Right atrium auricular region (tissue), 2 donors: Measurements from ENCODE around the gene AMY1A. TPM values are rescaled to one million over a fixed set of nuclear protein-coding genes. Genes with fewer than 3 reads are reported as not detected.
"Not testable (repeated sequence)": the region's sequence is repeated elsewhere in the genome, so short reads cannot be mapped to it uniquely, and the experiment has no call there.

ENCODE experiments used
- DNase-seq: peaks from one replicate; pipeline ENCODE4 v3.0.0-alpha.2; 2019; ENCODE audit warnings: low spot score
- H3K27ac ChIP-seq, 2 donors: fragments of 200-600 bp; sonication (generic); 1 replicate in 1 of 2; 2 replicates in 1 of 2; pipeline ENCODE4 v1.5.1; 2016 to 2019
- H3K27me3 ChIP-seq, 2 donors: fragments of 200-600 bp; sonication (generic); one replicate each; pipeline versions ENCODE4 v1.5.1 to v1.6.0; 2017 to 2019
- H3K36me3 ChIP-seq: fragments of 200-600 bp; sonication (generic); one replicate; pipeline ENCODE4 v1.5.1; 2016
- H3K4me1 ChIP-seq, 2 donors: fragments of 200-600 bp; sonication (generic); one replicate each; pipeline versions ENCODE4 v1.5.1 to v1.6.0; 2017 to 2019
- H3K4me3 ChIP-seq, 2 donors: fragments of 200-600 bp; sonication (generic); 1 replicate in 1 of 2; 2 replicates in 1 of 2; pipeline ENCODE4 v1.5.1; 2017 to 2019; ENCODE audit warnings: mild to moderate bottlenecking in 1 of 2, moderate library complexity in 1 of 2
- H3K9me3 ChIP-seq, 2 donors: fragments of 200-600 bp; sonication (generic); one replicate each; pipeline ENCODE4 v1.5.1; 2019
- total RNA-seq, 2 donors: library from RNA; depleted of rRNA; stranded (reverse); fragments of >200 nt; gene quantifications; one replicate each; pipeline ENCODE4 v1.1.0, GENCODE V29; 2016
- TF ChIP-seq, protein P1 (sequence below), 2 donors: fragments of 200-600 bp; sonication (generic); IDR thresholded peaks; one replicate each; pipeline ENCODE4 v1.5.1; 2019; ENCODE audit warnings: antibody characterized with exemption in 2 of 2

AMY1A gene
- total RNA-seq = not detected

DNA sequence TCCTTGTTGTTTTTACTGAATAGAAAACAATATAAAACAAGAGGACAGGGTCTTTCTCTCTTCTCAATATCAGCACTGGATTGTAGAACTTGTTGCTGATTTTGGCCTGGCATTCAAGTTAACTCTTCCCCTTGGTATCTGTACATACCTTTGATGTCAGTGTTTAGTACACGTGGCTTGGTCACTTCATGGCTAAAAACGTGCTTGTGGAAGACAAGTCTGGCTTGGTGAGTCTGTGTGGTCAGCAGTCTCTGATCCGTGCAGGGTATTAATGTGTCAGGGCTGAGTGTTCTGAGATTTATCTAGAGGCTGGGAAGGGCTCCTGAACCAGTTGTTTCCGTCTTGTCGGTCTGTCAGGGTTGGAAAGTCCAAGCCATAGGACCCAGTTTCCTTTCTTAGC, at the start of gene AMY1A:
AMY1A (plus strand) TSS at position 301 of the 400 bp plus-strand sequence. CDS start 571 bp downstream, outside the sequence.
- not testable (repeated sequence) for DNase-seq, H3K9me3 ChIP-seq, H3K4me3 ChIP-seq, H3K4me1 ChIP-seq, H3K27me3 ChIP-seq, H3K27ac ChIP-seq, H3K36me3 ChIP-seq

DNA sequence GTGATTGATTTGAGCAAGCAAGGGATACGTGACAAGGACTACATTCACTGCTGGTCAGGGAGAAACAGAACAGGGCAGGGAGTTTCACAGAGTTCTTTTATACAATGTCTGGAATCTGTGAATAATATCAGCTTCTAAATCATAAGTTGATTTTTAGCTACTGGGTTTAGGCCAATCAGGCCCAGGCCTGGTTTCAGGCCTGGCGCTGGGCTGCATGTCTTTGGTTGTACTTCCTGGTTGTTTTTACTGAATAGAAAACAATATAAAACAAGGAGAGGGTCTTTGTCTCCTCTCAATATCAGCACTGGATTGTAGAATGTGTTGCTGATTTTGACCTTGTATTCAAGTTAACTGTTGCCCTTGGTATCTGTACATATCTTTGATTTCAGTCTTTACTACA, 39.2 kb upstream of the AMY1A start:
- H3K36me3 ChIP-seq = no peaks in the 10 kb centered on the region
- no peak overlapping the region for H3K27ac ChIP-seq
- no peak for DNase-seq
- H3K27me3 ChIP-seq = no peaks in the 10 kb centered on the region
- H3K4me1 ChIP-seq = no peaks in the 10 kb centered on the region
- H3K9me3 ChIP-seq = no peaks in the 10 kb centered on the region
- TF ChIP-seq, protein P1, sequence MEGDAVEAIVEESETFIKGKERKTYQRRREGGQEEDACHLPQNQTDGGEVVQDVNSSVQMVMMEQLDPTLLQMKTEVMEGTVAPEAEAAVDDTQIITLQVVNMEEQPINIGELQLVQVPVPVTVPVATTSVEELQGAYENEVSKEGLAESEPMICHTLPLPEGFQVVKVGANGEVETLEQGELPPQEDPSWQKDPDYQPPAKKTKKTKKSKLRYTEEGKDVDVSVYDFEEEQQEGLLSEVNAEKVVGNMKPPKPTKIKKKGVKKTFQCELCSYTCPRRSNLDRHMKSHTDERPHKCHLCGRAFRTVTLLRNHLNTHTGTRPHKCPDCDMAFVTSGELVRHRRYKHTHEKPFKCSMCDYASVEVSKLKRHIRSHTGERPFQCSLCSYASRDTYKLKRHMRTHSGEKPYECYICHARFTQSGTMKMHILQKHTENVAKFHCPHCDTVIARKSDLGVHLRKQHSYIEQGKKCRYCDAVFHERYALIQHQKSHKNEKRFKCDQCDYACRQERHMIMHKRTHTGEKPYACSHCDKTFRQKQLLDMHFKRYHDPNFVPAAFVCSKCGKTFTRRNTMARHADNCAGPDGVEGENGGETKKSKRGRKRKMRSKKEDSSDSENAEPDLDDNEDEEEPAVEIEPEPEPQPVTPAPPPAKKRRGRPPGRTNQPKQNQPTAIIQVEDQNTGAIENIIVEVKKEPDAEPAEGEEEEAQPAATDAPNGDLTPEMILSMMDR (IDR thresholded peaks at IDR 0.05) = no peak
- no peak overlapping the region for H3K4me3 ChIP-seq

DNA sequence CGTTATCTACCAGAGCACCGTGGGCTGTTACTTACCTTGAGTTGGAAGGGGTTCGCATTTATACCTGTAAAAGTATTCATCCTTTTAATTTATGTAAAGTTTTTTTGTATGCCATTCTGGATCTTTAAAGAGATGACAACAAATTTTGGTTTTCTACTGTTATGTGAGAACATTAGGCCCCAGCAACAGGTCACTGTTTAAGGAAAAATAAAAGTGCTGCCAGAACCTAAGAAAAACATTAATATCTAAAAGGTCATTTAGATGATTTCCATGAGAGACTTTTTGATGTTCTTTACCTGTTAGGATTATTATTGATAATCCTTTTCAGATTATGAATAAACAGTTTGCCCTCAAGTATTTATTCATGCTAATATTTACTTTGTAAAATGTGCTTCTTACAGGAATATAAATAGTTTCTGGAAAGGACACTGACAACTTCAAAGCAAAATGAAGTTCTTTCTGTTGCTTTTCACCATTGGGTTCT, 38.5 kb upstream of the AMY1A start, which contains the start of gene AMY2A:
AMY2A (plus strand) TSS at position 434 of the 484 bp plus-strand sequence; CDS start at position 448, 14 bp downstream.
- not testable (repeated sequence) for H3K27ac ChIP-seq, H3K9me3 ChIP-seq, H3K36me3 ChIP-seq, H3K4me1 ChIP-seq, DNase-seq, H3K4me3 ChIP-seq, H3K27me3 ChIP-seq

DNA sequence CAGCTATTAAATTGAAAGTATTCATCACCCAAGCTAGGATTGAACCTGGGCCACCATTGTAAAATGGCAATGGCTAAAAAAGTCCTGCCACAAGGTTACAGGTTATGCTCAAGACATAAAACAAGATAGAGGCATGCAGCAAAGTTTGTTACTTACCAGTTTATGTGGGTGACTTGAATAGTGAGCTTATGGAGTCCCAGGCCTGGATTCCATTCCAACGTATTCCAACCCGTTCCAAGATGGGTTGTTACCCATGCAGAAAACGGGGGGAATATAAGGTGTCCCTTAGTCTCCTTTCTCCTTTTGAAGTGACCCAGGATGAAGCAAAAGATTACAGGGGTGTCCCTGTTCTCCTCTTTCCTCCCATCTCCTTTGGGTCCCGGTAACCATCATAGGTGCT, 28.1 kb upstream of the AMY1A start:
- H3K36me3 ChIP-seq, H3K9me3 ChIP-seq, DNase-seq, H3K4me3 ChIP-seq, H3K27me3 ChIP-seq, H3K4me1 ChIP-seq, H3K27ac ChIP-seq: not testable (repeated sequence)

DNA sequence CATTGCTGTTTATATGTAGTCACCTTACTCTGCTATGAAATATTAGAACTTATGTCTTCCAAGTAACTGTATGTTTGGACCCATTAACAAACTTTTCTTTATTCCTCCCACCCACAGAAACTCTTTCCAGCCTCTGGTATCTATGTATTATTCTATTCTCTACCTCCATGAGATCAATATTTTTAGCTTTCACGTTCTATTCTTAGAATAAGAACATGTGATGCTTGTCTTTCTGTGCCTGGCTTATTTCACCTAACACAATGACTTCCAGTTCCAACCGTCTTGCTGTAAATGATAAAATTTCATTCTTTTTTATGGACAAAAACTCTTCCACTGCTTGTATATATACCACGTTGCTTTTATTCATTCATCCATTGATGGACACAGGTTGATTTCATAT, 14.4 kb upstream of the AMY1A start:
- not testable (repeated sequence) for H3K27ac ChIP-seq, DNase-seq, H3K27me3 ChIP-seq, H3K4me3 ChIP-seq, H3K4me1 ChIP-seq, H3K36me3 ChIP-seq, H3K9me3 ChIP-seq

DNA sequence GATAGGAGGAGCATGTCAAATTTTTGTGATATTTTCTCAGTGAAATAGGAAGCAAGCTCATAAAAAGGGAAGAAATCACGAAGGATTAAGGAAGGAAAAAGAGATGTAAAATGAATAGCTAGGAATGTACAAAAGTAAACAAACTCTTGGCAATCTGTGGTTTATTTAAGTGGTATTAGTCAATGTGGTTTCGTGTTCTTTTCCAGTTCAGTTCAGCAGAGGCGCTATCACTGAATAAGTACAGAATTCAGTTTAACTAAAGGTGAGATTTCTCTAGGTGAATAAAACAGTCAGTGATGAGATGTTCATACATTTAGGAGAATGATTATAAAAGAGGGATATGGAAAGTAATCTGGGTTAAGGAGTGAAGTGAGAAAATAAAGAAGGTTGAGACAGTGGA, 11.7 kb upstream of the AMY1A start:
- H3K4me3 ChIP-seq, H3K27me3 ChIP-seq, H3K27ac ChIP-seq, H3K9me3 ChIP-seq, H3K36me3 ChIP-seq, DNase-seq, H3K4me1 ChIP-seq: not testable (repeated sequence)

DNA sequence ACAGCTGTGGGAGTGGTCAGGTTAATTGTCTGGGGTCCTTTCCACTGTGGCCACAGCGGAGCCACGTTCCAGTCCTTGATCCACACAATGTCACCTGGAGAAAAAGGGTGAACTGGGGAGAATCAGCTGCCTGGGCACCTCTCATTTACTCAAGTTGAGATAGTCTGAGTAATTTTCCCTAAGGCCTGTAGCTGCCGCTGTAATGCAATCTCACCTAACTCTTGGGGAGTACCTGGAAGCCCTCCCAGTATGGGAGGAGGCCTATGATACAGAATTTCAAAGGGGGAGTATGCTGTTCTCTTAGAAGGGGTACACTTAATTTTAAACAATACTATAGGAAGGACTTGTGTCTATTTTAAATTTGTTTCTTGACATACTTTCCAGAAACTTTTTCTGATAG, 5.3 kb upstream of the AMY1A start:
- H3K36me3 ChIP-seq, H3K4me1 ChIP-seq: not testable (repeated sequence)

DNA sequence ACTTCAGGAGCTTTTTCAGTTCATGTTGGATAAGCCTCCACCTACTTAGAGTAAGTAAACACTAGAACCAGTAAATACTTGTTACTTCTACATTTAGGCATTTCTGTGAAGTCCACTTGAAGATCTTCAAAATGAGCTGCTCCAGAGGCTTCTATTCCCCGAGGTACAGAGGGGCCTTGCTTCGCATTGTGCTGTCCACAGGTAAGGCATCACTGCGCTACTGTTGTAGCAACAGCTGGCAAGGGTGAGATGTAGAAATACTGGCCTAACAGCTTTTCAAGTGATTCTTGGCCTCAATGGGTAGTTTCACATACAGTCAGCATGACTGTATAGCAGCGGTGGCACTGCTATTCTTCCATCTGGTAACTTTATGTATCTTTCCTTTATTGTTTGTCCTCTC, 4.7 kb upstream of the AMY1A start:
- not testable (repeated sequence) for H3K27me3 ChIP-seq, H3K36me3 ChIP-seq, H3K9me3 ChIP-seq, H3K4me3 ChIP-seq, DNase-seq, H3K4me1 ChIP-seq, H3K27ac ChIP-seq

More for the DNA sequence above, 5.3 kb upstream of the AMY1A start:
- not testable (repeated sequence) for H3K4me3 ChIP-seq, H3K27me3 ChIP-seq, H3K27ac ChIP-seq, DNase-seq, H3K9me3 ChIP-seq

DNA sequence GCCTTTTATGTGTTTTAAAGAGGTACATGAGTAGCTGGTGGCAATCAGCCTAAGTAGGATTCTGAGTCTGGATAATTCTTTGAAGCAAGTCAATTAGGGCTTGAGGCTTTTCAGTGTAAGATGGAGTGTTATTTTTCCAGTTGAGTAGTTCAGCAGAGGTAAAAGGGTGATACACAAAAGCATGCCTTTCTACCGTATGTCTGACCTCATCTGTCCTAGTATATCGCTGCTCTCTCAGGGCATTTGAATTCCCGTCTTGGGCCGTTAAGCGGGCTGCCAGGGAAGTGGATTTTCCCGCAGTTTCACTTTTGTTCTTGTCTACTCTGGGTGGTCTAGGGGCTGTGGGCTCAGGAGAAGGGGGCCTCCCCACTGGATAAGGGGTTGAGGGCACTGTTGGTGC, 1.4 kb upstream of the AMY1A start:
- H3K36me3 ChIP-seq, H3K27me3 ChIP-seq, H3K4me1 ChIP-seq, H3K27ac ChIP-seq, H3K9me3 ChIP-seq, H3K4me3 ChIP-seq, DNase-seq: not testable (repeated sequence)

DNA sequence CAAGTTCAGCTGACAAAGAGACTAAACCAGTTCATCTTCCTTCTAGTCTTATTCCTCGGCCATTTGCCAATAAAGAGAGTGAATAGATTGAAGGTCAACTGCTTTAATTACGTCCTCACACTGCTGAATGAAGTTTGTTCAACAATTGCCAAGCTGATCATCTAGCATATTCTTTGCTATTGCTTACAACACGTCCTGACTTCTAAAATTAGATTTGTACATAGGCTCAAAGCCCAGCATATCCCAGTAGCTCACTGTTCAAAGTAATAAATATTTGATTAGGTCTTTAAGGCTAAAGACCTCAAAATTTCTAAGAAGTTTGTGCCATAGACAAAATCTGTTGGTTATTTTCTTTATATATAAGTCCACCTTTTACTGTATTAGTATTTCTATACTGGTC, 20.8 kb downstream of the AMY1A start:
- not testable (repeated sequence) for H3K27ac ChIP-seq, H3K4me1 ChIP-seq, H3K9me3 ChIP-seq, H3K4me3 ChIP-seq, DNase-seq, H3K36me3 ChIP-seq, H3K27me3 ChIP-seq

DNA sequence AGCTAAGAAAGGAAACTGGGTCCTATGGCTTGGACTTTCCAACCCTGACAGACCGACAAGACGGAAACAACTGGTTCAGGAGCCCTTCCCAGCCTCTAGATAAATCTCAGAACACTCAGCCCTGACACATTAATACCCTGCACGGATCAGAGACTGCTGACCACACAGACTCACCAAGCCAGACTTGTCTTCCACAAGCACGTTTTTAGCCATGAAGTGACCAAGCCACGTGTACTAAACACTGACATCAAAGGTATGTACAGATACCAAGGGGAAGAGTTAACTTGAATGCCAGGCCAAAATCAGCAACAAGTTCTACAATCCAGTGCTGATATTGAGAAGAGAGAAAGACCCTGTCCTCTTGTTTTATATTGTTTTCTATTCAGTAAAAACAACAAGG, 40.5 kb downstream of the AMY1A start, which contains the start of gene AMY1B:
AMY1B (minus strand) TSS at position 101 of the 400 bp plus-strand sequence. CDS start 571 bp downstream, outside the sequence.
- not testable (repeated sequence) for H3K4me1 ChIP-seq, H3K27me3 ChIP-seq, H3K9me3 ChIP-seq, H3K27ac ChIP-seq, H3K36me3 ChIP-seq, H3K4me3 ChIP-seq, DNase-seq

DNA sequence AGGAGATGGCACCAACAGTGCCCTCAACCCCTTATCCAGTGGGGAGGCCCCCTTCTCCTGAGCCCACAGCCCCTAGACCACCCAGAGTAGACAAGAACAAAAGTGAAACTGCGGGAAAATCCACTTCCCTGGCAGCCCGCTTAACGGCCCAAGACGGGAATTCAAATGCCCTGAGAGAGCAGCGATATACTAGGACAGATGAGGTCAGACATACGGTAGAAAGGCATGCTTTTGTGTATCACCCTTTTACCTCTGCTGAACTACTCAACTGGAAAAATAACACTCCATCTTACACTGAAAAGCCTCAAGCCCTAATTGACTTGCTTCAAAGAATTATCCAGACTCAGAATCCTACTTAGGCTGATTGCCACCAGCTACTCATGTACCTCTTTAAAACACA, 41.9 kb downstream of the AMY1A start:
- H3K36me3 ChIP-seq, H3K4me3 ChIP-seq, H3K9me3 ChIP-seq, H3K4me1 ChIP-seq, H3K27me3 ChIP-seq, H3K27ac ChIP-seq, DNase-seq: not testable (repeated sequence)

DNA sequence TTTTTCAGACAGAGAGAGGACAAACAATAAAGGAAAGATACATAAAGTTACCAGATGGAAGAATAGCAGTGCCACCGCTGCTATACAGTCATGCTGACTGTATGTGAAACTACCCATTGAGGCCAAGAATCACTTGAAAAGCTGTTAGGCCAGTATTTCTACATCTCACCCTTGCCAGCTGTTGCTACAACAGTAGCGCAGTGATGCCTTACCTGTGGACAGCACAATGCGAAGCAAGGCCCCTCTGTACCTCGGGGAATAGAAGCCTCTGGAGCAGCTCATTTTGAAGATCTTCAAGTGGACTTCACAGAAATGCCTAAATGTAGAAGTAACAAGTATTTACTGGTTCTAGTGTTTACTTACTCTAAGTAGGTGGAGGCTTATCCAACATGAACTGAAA, 45.1 kb downstream of the AMY1A start:
- not testable (repeated sequence) for H3K27me3 ChIP-seq, DNase-seq, H3K4me1 ChIP-seq, H3K9me3 ChIP-seq, H3K36me3 ChIP-seq, H3K4me3 ChIP-seq, H3K27ac ChIP-seq

DNA sequence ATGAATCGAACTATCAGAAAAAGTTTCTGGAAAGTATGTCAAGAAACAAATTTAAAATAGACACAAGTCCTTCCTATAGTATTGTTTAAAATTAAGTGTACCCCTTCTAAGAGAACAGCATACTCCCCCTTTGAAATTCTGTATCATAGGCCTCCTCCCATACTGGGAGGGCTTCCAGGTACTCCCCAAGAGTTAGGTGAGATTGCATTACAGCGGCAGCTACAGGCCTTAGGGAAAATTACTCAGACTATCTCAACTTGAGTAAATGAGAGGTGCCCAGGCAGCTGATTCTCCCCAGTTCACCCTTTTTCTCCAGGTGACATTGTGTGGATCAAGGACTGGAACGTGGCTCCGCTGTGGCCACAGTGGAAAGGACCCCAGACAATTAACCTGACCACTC, 45.7 kb downstream of the AMY1A start:
- not testable (repeated sequence) for H3K27me3 ChIP-seq, H3K27ac ChIP-seq, H3K4me1 ChIP-seq, DNase-seq, H3K9me3 ChIP-seq, H3K36me3 ChIP-seq, H3K4me3 ChIP-seq

DNA sequence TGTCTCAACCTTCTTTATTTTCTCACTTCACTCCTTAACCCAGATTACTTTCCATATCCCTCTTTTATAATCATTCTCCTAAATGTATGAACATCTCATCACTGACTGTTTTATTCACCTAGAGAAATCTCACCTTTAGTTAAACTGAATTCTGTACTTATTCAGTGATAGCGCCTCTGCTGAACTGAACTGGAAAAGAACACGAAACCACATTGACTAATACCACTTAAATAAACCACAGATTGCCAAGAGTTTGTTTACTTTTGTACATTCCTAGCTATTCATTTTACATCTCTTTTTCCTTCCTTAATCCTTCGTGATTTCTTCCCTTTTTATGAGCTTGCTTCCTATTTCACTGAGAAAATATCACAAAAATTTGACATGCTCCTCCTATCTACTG, 52.1 kb downstream of the AMY1A start:
- not testable (repeated sequence) for H3K9me3 ChIP-seq, H3K4me1 ChIP-seq, H3K36me3 ChIP-seq, DNase-seq, H3K4me3 ChIP-seq, H3K27ac ChIP-seq, H3K27me3 ChIP-seq
